HepG2 (cell line): Measurements from ENCODE around the gene IL1RL2. TPM values are rescaled to one million over a fixed set of nuclear protein-coding genes. Genes with fewer than 3 reads are reported as not detected.

Experiments
- KDM2A ChIP-seq: sonication (generic); formaldehyde crosslinking; IDR thresholded peaks from 2 replicates; pipeline ENCODE4 v1.4.0; 2020; ENCODE audit warnings: low read depth, missing genetic modification reagents, borderline replicate concordance
- MYC ChIP-seq: sonication (generic); formaldehyde crosslinking; IDR thresholded peaks from 2 replicates; pipeline ENCODE4 v1.9.0; 2021; ENCODE audit warnings: missing genetic modification reagents, borderline replicate concordance
- SALL2 ChIP-seq: sonication (generic); formaldehyde crosslinking; IDR thresholded peaks from 2 replicates; pipeline ENCODE4 v1.8.1; 2023; ENCODE audit warnings: mild to moderate bottlenecking, missing genetic modification reagents, inconsistent platforms
- SMARCE1 ChIP-seq: fragments of 450-650 bp; IDR thresholded peaks from 2 replicates; pipeline ENCODE4 v1.6.1; 2017; ENCODE audit warnings: borderline replicate concordance
- SPEN ChIP-seq: sonication (generic); formaldehyde crosslinking; IDR thresholded peaks from 2 replicates; pipeline ENCODE4 v1.5.1; 2020; ENCODE audit warnings: low read depth, mild to moderate bottlenecking, missing genetic modification reagents
- TGIF2 ChIP-seq: IDR thresholded peaks from 2 replicates; pipeline ENCODE4 v1.6.1; 2016; ENCODE audit warnings: control low read depth, missing compliant biosample characterization
- TOPORS ChIP-seq: sonication (generic); formaldehyde crosslinking; IDR thresholded peaks from 2 replicates; pipeline ENCODE4 v1.8.0; 2023; ENCODE audit warnings: mild to moderate bottlenecking, missing genetic modification reagents
- YEATS4 ChIP-seq: sonication (generic); formaldehyde crosslinking; IDR thresholded peaks from 2 replicates; pipeline ENCODE4 v1.4.0; 2020; ENCODE audit warnings: missing genetic modification reagents, borderline replicate concordance
- ZMYM3 ChIP-seq: sonication (generic); formaldehyde crosslinking; IDR thresholded peaks from 2 replicates; pipeline ENCODE4 v1.5.1; 2020; ENCODE audit warnings: mild to moderate bottlenecking, missing genetic modification reagents
- ZNF138 ChIP-seq: sonication (generic); formaldehyde crosslinking; IDR thresholded peaks from 2 replicates; pipeline ENCODE4 v1.5.0; 2020; ENCODE audit warnings: mild to moderate bottlenecking, low read depth, missing genetic modification reagents
- ZNF549 ChIP-seq: sonication (generic); formaldehyde crosslinking; IDR thresholded peaks from 2 replicates; pipeline ENCODE4 v1.5.0; 2020; ENCODE audit warnings: missing genetic modification reagents
- ZNF562 ChIP-seq: sonication (generic); formaldehyde crosslinking; IDR thresholded peaks from 2 replicates; pipeline ENCODE4 v1.8.0; 2022; ENCODE audit warnings: missing genetic modification reagents, borderline replicate concordance
- ZNF615 ChIP-seq: sonication (generic); formaldehyde crosslinking; IDR thresholded peaks from 2 replicates; pipeline ENCODE4 v1.5.0; 2020; ENCODE audit warnings: mild to moderate bottlenecking, missing genetic modification reagents, borderline replicate concordance
- ZNF724P ChIP-seq: sonication (generic); formaldehyde crosslinking; IDR thresholded peaks from 2 replicates; pipeline ENCODE4 v1.8.0; 2022; ENCODE audit warnings: missing genetic modification reagents, borderline replicate concordance
- ZSCAN25 ChIP-seq: sonication (generic); formaldehyde crosslinking; IDR thresholded peaks from 2 replicates; pipeline ENCODE4 v1.8.0; 2022; ENCODE audit warnings: mild to moderate bottlenecking, missing genetic modification reagents
- polyA plus RNA-seq, 8 experiments: library from polyadenylated mRNA; depleted of rRNA in 3 of 8; stranded (reverse) in 7 of 8; unstranded in 1 of 8; fragments of >200 nt; fragmentation: Illumina TruSeq in 4 of 8; extraction: Trizol in 4 of 8; gene quantifications; 2 replicates each; pipeline versions ENCODE4 v1.2.1 to v1.2.3, GENCODE V29; 2011 to 2016; ENCODE audit warnings: low read depth in 4 of 8, missing spikeins in 1 of 8, mixed read lengths in 1 of 8; ENCODE audit not compliant: insufficient read depth in 1 of 8
- total RNA-seq, 5 experiments: library from RNA; depleted of rRNA; stranded (reverse); fragments of >200 nt; fragmentation: Illumina TruSeq; extraction: Trizol; gene quantifications; 2 replicates each; pipeline ENCODE4 v1.2.3, GENCODE V29; 2016; ENCODE audit warnings: low read depth in 1 of 5
- TF ChIP-seq, protein P1 (sequence below): IDR thresholded peaks from 2 replicates; pipeline ENCODE4 v1.4.0; 2020; ENCODE audit warnings: mild to moderate bottlenecking, missing genetic modification reagents
- TF ChIP-seq, protein P2 (sequence below): sonication (generic); formaldehyde crosslinking; IDR thresholded peaks from 2 replicates; pipeline ENCODE4 v1.4.0; 2020; ENCODE audit warnings: mild to moderate bottlenecking, missing genetic modification reagents
- TF ChIP-seq, protein P3 (sequence below): IDR thresholded peaks from 2 replicates; pipeline ENCODE4 v1.6.1; 2016; ENCODE audit warnings: low read depth, control low read depth
- TF ChIP-seq, protein P4 (sequence below): sonication (generic); formaldehyde crosslinking; IDR thresholded peaks from 2 replicates; pipeline ENCODE4 v1.8.0; 2022; ENCODE audit warnings: missing genetic modification reagents, mild to moderate bottlenecking, borderline replicate concordance

IL1RL2 gene
- total and polyA plus RNA-seq, 2 of the 13 experiments (the other 11 are each of a cell fraction or from before 2014, with no cell fraction given) = 0.03 TPM; not detected in 1

DNA sequence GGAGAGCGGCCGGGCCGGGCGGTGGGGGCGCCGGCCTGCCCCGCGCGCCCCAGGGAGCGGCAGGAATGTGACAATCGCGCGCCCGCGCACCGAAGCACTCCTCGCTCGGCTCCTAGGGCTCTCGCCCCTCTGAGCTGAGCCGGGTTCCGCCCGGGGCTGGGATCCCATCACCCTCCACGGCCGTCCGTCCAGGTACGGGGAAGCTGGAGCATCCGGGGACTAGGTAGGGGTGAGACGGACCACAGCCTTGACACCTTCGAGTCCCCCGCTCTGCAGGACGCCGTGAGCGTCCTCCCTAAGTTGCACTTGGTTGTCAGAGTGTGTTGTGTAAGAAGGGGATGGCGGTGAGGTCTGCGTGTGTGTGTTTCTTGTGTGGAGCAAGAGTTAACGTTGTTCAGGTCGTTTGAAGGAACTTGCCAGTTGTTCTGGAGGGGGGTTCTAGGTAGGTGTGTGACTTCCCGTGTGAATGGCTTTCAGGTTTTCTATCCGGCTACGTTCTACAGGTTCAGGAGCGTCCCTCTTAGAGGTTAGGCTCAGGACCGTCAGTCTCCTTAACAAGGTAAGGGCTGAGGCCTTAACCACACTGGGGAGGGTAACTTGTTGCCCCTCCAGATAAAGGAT is 43.9 kb upstream of the IL1RL2 start (continued):
- TF ChIP-seq ZNF724P (CRISPR knock-in tag) = no peak
- no peak for TF ChIP-seq TOPORS (CRISPR knock-in tag)
- peak; percentile 42 for TF ChIP-seq SPEN
- TF ChIP-seq ZSCAN25 (CRISPR knock-in tag) = peak; percentile 88
- TF ChIP-seq, protein P1, sequence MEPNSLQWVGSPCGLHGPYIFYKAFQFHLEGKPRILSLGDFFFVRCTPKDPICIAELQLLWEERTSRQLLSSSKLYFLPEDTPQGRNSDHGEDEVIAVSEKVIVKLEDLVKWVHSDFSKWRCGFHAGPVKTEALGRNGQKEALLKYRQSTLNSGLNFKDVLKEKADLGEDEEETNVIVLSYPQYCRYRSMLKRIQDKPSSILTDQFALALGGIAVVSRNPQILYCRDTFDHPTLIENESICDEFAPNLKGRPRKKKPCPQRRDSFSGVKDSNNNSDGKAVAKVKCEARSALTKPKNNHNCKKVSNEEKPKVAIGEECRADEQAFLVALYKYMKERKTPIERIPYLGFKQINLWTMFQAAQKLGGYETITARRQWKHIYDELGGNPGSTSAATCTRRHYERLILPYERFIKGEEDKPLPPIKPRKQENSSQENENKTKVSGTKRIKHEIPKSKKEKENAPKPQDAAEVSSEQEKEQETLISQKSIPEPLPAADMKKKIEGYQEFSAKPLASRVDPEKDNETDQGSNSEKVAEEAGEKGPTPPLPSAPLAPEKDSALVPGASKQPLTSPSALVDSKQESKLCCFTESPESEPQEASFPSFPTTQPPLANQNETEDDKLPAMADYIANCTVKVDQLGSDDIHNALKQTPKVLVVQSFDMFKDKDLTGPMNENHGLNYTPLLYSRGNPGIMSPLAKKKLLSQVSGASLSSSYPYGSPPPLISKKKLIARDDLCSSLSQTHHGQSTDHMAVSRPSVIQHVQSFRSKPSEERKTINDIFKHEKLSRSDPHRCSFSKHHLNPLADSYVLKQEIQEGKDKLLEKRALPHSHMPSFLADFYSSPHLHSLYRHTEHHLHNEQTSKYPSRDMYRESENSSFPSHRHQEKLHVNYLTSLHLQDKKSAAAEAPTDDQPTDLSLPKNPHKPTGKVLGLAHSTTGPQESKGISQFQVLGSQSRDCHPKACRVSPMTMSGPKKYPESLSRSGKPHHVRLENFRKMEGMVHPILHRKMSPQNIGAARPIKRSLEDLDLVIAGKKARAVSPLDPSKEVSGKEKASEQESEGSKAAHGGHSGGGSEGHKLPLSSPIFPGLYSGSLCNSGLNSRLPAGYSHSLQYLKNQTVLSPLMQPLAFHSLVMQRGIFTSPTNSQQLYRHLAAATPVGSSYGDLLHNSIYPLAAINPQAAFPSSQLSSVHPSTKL (CRISPR knock-in tag) = no peak
- peak; percentile 19; the same call in 1 of the 2 replicates for TF ChIP-seq KDM2A (CRISPR knock-in tag)
- TF ChIP-seq ZNF562 (CRISPR knock-in tag) = no peak
- TF ChIP-seq, protein P2, sequence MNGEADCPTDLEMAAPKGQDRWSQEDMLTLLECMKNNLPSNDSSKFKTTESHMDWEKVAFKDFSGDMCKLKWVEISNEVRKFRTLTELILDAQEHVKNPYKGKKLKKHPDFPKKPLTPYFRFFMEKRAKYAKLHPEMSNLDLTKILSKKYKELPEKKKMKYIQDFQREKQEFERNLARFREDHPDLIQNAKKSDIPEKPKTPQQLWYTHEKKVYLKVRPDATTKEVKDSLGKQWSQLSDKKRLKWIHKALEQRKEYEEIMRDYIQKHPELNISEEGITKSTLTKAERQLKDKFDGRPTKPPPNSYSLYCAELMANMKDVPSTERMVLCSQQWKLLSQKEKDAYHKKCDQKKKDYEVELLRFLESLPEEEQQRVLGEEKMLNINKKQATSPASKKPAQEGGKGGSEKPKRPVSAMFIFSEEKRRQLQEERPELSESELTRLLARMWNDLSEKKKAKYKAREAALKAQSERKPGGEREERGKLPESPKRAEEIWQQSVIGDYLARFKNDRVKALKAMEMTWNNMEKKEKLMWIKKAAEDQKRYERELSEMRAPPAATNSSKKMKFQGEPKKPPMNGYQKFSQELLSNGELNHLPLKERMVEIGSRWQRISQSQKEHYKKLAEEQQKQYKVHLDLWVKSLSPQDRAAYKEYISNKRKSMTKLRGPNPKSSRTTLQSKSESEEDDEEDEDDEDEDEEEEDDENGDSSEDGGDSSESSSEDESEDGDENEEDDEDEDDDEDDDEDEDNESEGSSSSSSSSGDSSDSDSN (CRISPR knock-in tag) = peak; percentile 92; the same call in 1 of the 2 replicates
- peak; percentile 20; the same call in 1 of the 2 replicates for TF ChIP-seq TGIF2
- no peak for TF ChIP-seq ZNF549 (CRISPR knock-in tag)
- TF ChIP-seq, protein P3, sequence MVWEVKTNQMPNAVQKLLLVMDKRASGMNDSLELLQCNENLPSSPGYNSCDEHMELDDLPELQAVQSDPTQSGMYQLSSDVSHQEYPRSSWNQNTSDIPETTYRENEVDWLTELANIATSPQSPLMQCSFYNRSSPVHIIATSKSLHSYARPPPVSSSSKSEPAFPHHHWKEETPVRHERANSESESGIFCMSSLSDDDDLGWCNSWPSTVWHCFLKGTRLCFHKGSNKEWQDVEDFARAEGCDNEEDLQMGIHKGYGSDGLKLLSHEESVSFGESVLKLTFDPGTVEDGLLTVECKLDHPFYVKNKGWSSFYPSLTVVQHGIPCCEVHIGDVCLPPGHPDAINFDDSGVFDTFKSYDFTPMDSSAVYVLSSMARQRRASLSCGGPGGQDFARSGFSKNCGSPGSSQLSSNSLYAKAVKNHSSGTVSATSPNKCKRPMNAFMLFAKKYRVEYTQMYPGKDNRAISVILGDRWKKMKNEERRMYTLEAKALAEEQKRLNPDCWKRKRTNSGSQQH (CRISPR knock-in tag) = no peak
- TF ChIP-seq, protein P4, sequence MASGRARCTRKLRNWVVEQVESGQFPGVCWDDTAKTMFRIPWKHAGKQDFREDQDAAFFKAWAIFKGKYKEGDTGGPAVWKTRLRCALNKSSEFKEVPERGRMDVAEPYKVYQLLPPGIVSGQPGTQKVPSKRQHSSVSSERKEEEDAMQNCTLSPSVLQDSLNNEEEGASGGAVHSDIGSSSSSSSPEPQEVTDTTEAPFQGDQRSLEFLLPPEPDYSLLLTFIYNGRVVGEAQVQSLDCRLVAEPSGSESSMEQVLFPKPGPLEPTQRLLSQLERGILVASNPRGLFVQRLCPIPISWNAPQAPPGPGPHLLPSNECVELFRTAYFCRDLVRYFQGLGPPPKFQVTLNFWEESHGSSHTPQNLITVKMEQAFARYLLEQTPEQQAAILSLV (CRISPR knock-in tag) = peak; percentile 65; the same call in 1 of the 2 replicates
- TF ChIP-seq ZMYM3 = peak; percentile 43; the same call in 1 of the 2 replicates
- TF ChIP-seq ZNF138 (CRISPR knock-in tag) = 0 out of 2 replicates have a peak, but pooled peaks have one; percentile 53
- peak; percentile 69; the same call in 1 of the 2 replicates for TF ChIP-seq YEATS4 (CRISPR knock-in tag)
- TF ChIP-seq ZNF615 (CRISPR knock-in tag) = no peak
- TF ChIP-seq SMARCE1 = no peak
- TF ChIP-seq MYC (CRISPR knock-in tag) = peak; percentile 16; the same call in 1 of the 2 replicates
- 0 out of 2 replicates have a peak, but pooled peaks have one; percentile 59 for TF ChIP-seq SALL2 (CRISPR knock-in tag)
